Spinal cord (tissue), 10 donors: ENCODE measurements around the gene SLC11A1. TPM values are rescaled to one million over a fixed set of nuclear protein-coding genes. Genes with fewer than 3 reads are reported as not detected.

Experiments used
- DNase-seq, 6 donors: peaks; one replicate each; pipeline versions ENCODE4 v3.0.0 to v3.0.0-alpha.2; 2013 to 2015; ENCODE audit warnings: low spot score in 6 of 6, low read depth in 4 of 6
- H3K27ac ChIP-seq: one replicate; pipeline ENCODE4 v1.5.1; 2013; ENCODE audit warnings: low read depth, low read length, control low read depth
- H3K27me3 ChIP-seq: one replicate; pipeline ENCODE4 v1.6.1; 2013; ENCODE audit warnings: low read length; ENCODE audit not compliant: control insufficient read depth, insufficient read depth
- H3K36me3 ChIP-seq: one replicate; pipeline ENCODE4 v1.6.1; 2013; ENCODE audit warnings: low read length; ENCODE audit not compliant: control insufficient read depth, insufficient read depth
- H3K4me1 ChIP-seq: one replicate; pipeline ENCODE4 v1.6.1; 2013; ENCODE audit warnings: low read length; ENCODE audit not compliant: control insufficient read depth, insufficient read depth
- H3K4me3 ChIP-seq: one replicate; pipeline ENCODE4 v1.5.1; 2013; ENCODE audit warnings: low read depth, low read length, control low read depth
- H3K9me3 ChIP-seq: one replicate; pipeline ENCODE4 v1.6.1; 2013; ENCODE audit warnings: low read length; ENCODE audit not compliant: control insufficient read depth, insufficient read depth
- WGBS: methylation state at CpG from one replicate; pipeline ENCODE4 v1.1.5; 2013; ENCODE audit warnings: missing lambda C conversion rate; ENCODE audit not compliant: insufficient coverage; 5-methylcytosine and 5-hydroxymethylcytosine counted together
- polyA plus RNA-seq, 2 donors: library from polyadenylated mRNA; unstranded; fragments of 120-200 nt; gene quantifications; one replicate each; pipeline ENCODE4 v1.2.1, GENCODE V29; 2013; ENCODE audit not compliant: insufficient read length in 2 of 2
- total RNA-seq, 2 donors: library from RNA; depleted of rRNA in 1 of 2; stranded (reverse); fragments of 120-200 nt in 1 of 2; fragments of >200 nt in 1 of 2; gene quantifications; one replicate each; pipeline versions ENCODE4 v1.2.3 to v1.2.4, GENCODE V29; 2013 to 2014
- donor health status: healthy.

Gene SLC11A1
- total and polyA plus RNA-seq, 4 donors = 1.5 to 5.0 (median 2.9) TPM

GRCh38 chr2:218392459-218392858, 10.4 kb downstream of the SLC11A1 start:
- H3K36me3 ChIP-seq = no peaks in the 10 kb centered on the region
- H3K4me1 ChIP-seq = peaks cover 27% of the 10 kb centered on the region
- no peak overlapping the region for H3K27ac ChIP-seq
- 97% methylated on average over 4 of the region's 5 CpGs for WGBS
- H3K27me3 ChIP-seq = peaks cover 15% of the 10 kb centered on the region
- no peaks in the 10 kb centered on the region for H3K9me3 ChIP-seq
- no peak overlapping the region for H3K4me3 ChIP-seq
- DNase-seq = no peak

- WGBS = 72% methylated on average over 14 of the region's 16 CpGs
- Histone ChIP-seq H3K4me3 (no peak overlapping the region), H3K9me3 (no peaks in the 10 kb centered on the region), H3K27me3 (peaks cover 16% of the 10 kb centered on the region), H3K27ac (no peak overlapping the region), H3K4me1 (peaks cover 27% of the 10 kb centered on the region), H3K36me3 (no peaks in the 10 kb centered on the region)
- DNase-seq = no peak
These were observed 10.9 kb downstream of the SLC11A1 start for GRCh38 chr2:218392891-218393462.

- H3K4me1 ChIP-seq = peaks cover 31% of the 10 kb centered on the region
- H3K9me3 ChIP-seq = no peaks in the 10 kb centered on the region
- no peaks in the 10 kb centered on the region for H3K36me3 ChIP-seq
- no peak for DNase-seq
- no peak overlapping the region for H3K27ac ChIP-seq
- WGBS = 57% methylated on average over 8 of the region's 8 CpGs
- H3K27me3 ChIP-seq = peaks cover 23% of the 10 kb centered on the region
- H3K4me3 ChIP-seq = no peak overlapping the region
These were observed 11.7 kb downstream of the SLC11A1 start for GRCh38 chr2:218393750-218394290.

- Histone ChIP-seq H3K4me1 (peaks cover 36% of the 10 kb centered on the region), H3K4me3 (no peak overlapping the region), H3K27ac (no peak overlapping the region), H3K27me3 (peaks cover 28% of the 10 kb centered on the region), H3K9me3 (no peaks in the 10 kb centered on the region), H3K36me3 (no peaks in the 10 kb centered on the region)
- DNase-seq = no peak
- 89% methylated on average over 10 of the region's 13 CpGs for WGBS
These were observed 12.4 kb downstream of the SLC11A1 start for GRCh38 chr2:218394298-218395089.

GRCh38 chr2:218395090-218395444, 13.0 kb downstream of the SLC11A1 start:
- peaks cover 36% of the 10 kb centered on the region for H3K4me1 ChIP-seq
- no peak overlapping the region for H3K4me3 ChIP-seq
- WGBS = 97% methylated on average over 3 of the region's 6 CpGs
- H3K27me3 ChIP-seq = peaks cover 28% of the 10 kb centered on the region
- no peak for DNase-seq
- no peaks in the 10 kb centered on the region for H3K36me3 ChIP-seq
- no peaks in the 10 kb centered on the region for H3K9me3 ChIP-seq
- no peak overlapping the region for H3K27ac ChIP-seq

- peak overlapping the region; percentile 97 for H3K4me3 ChIP-seq
- H3K9me3 ChIP-seq = no peaks in the 10 kb centered on the region
- peaks cover 28% of the 10 kb centered on the region for H3K27me3 ChIP-seq
- 10% methylated on average over 16 of the region's 16 CpGs for WGBS
- peaks cover 36% of the 10 kb centered on the region for H3K4me1 ChIP-seq
- DNase-seq = no peak
- no peaks in the 10 kb centered on the region for H3K36me3 ChIP-seq
- peak overlapping the region; percentile 99 for H3K27ac ChIP-seq
These were observed 13.4 kb downstream of the SLC11A1 start for GRCh38 chr2:218395456-218395825.

- under 1% methylated on average over 42 of the region's 57 CpGs for WGBS
- peak; percentile 90 to 99 (median 94) for DNase-seq
- Histone ChIP-seq H3K27me3 (peaks cover 28% of the 10 kb centered on the region), H3K27ac (peak overlapping the region; percentile 99), H3K4me3 (peak overlapping the region; percentile 97), H3K36me3 (peaks cover 1% of the 10 kb centered on the region), H3K9me3 (no peaks in the 10 kb centered on the region), H3K4me1 (peaks cover 43% of the 10 kb centered on the region)
These were observed 14.0 kb downstream of the SLC11A1 start for GRCh38 chr2:218395826-218396687.

GRCh38 chr2:218396688-218397462, 14.8 kb downstream of the SLC11A1 start:
- Histone ChIP-seq H3K9me3 (no peaks in the 10 kb centered on the region), H3K4me3 (peak overlapping the region; percentile 97), H3K36me3 (peaks cover 10% of the 10 kb centered on the region), H3K4me1 (peaks cover 51% of the 10 kb centered on the region), H3K27me3 (peaks cover 28% of the 10 kb centered on the region), H3K27ac (peak overlapping the region; percentile 99)
- no peak for DNase-seq
- WGBS = 1% methylated on average over 24 of the region's 27 CpGs

GRCh38 chr2:218397463-218397819, 15.4 kb downstream of the SLC11A1 start:
- Histone ChIP-seq H3K27me3 (peaks cover 28% of the 10 kb centered on the region), H3K4me1 (peaks cover 56% of the 10 kb centered on the region), H3K36me3 (peaks cover 15% of the 10 kb centered on the region), H3K27ac (peak overlapping the region; percentile 99), H3K9me3 (no peaks in the 10 kb centered on the region), H3K4me3 (peak overlapping the region; percentile 97)
- DNase-seq = no peak
- 6% methylated on average over 3 of the region's 12 CpGs for whole genome bisulfite sequencing
